Stimulated activated CD4-positive, alpha-beta T cell treated with anti-CD3 and anti-CD28 coated beads, Interleukin-2, amount 100 ng/mL, for 24 hours (primary cell): ENCODE data around the gene ESPNL.

Source experiments
- DNase-seq, 2 donors: peaks; one replicate each; pipeline ENCODE4 v3.0.0-alpha.2; 2020

Gene ESPNL

GRCh38 chr2:238098901-238099713 is 1.0 kb upstream of the ESPNL start:
- DNase-seq: peak in 1 of 2 donors; percentile 14

GRCh38 chr2:238099714-238100048 is 459 bp upstream of the ESPNL start:
- DNase-seq: peak in 1 of 2 donors; percentile 11

- no peak for DNase-seq
These were observed 956 bp downstream of the ESPNL start for GRCh38 chr2:238100821-238101771.

GRCh38 chr2:238101891-238102841 is 2.0 kb downstream of the ESPNL start:
- no peak for DNase-seq

- no peak for DNase-seq
These were observed 2.7 kb downstream of the ESPNL start for GRCh38 chr2:238102865-238103264.

GRCh38 chr2:238103465-238104225 is 3.5 kb downstream of the ESPNL start:
- DNase-seq: no peak

- DNase-seq: no peak
These were observed 4.1 kb downstream of the ESPNL start for GRCh38 chr2:238104226-238104690.

- DNase-seq: peak in 1 of 2 donors; percentile 0
These were observed 4.7 kb downstream of the ESPNL start for GRCh38 chr2:238104691-238105371.

GRCh38 chr2:238105506-238106338 is 5.6 kb downstream of the ESPNL start:
- DNase-seq: peak in 1 of 2 donors; percentile 0

- DNase-seq: no peak
These were observed 6.2 kb downstream of the ESPNL start for GRCh38 chr2:238106339-238106697.

GRCh38 chr2:238106698-238107524 is 6.8 kb downstream of the ESPNL start:
- DNase-seq: peak in 1 of 2 donors; percentile 16

- DNase-seq: peak in 1 of 2 donors; percentile 1
These were observed 7.6 kb downstream of the ESPNL start for GRCh38 chr2:238107525-238108422.

- DNase-seq: no peak
These were observed 8.5 kb downstream of the ESPNL start for GRCh38 chr2:238108423-238109183.

- DNase-seq: no peak
These were observed 13.5 kb downstream of the ESPNL start for GRCh38 chr2:238113611-238114010.

GRCh38 chr2:238114331-238114841 is 14.2 kb downstream of the ESPNL start:
- no peak for DNase-seq

- DNase-seq: no peak
These were observed 14.9 kb downstream of the ESPNL start for GRCh38 chr2:238114851-238115660.
